ENCODE measurements around the gene TEX29.

- TF ChIP-seq CTCF (IDR thresholded peaks at IDR 0.05) (no peak), POLR2A (IDR thresholded peaks at IDR 0.05) (no peak)
Measured at GRCh38 chr13:111388851-111389500, 68.5 kb downstream of the TEX29 start.
